Measurements from ENCODE around the gene FABP6.

FABP6 gene, protein sequence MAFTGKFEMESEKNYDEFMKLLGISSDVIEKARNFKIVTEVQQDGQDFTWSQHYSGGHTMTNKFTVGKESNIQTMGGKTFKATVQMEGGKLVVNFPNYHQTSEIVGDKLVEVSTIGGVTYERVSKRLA

DNA sequence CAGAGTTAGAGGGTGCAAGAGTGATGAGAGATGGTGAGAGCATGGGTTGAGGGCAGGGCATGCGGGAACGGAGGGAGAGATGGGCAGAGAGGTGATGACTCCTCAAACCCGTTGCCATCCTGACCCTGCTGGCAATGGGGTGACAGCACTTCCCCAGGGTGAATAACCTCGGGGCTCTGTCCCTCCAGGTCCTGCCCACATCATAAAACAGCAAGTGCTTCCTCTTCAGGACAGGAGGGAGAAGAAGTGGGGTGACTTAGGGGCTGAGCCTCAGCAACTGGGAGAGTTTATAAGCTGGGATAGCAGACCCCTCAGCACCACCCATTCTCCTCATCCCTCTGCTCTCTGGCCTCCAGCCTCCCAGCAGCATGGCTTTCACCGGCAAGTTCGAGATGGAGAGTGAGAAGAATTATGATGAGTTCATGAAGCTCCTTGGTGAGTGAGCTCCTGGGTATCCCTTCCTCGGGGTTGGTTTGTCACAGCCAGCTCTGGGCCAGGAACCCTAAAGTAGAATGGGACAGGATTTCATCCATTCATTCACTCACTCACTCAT, at the start of gene FABP6:
TSS of gene FABP6 (plus strand) at position 317 of the 553 bp plus-strand sequence. CDS start at position 369, 52 bp downstream.
- no peaks in the 10 kb centered on the region for H3K36me3 ChIP-seq (ENCODE audit: control insufficient read depth in 5 of 5, insufficient read depth in 5 of 5, low read length in 5 of 5)
- no peak within 1 kb of the TSS for H3K4me3 ChIP-seq (ENCODE audit: low read depth in 1 of 5, low read length in 5 of 5)
- H3K9ac ChIP-seq (ENCODE audit: low read length in 5 of 5) = no peak within 1 kb of the TSS
- H3K27ac ChIP-seq (ENCODE audit: low read depth, low read length) = no peak within 1 kb of the TSS
- peaks cover 0 to 7% (median 0%) of the 10 kb centered on the region in 5 donors for H3K4me1 ChIP-seq (ENCODE audit: control insufficient read depth in 5 of 5, insufficient read depth in 5 of 5, low read length in 5 of 5)
- H3K9me3 ChIP-seq (ENCODE audit: control insufficient read depth in 5 of 5, low read length in 5 of 5) = no peaks in the 10 kb centered on the region
- peaks cover 0 to 2% (median 0%) of the 10 kb centered on the region in 5 donors for H3K27me3 ChIP-seq (ENCODE audit: control insufficient read depth in 5 of 5, insufficient read depth in 4 of 5, low read length in 5 of 5)

DNA sequence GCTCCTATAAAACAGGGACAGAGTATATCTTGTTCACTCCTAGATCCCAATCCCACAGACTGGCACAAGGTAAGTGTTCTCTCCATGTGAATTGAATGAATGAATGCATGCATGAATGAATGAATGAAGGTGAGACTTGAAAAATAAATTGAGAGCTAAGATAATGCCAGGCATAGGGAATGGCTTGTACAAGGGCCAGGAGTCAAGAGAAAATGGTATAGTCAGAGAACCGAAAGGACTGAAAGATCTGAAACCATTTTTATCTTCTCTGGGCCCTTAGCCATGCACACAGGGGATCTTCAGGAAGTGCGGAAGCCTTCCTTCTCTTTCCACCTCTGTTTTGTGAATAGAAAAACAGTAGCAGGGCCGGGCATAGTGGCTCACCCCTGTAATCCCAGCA, 48.4 kb upstream of the FABP6 start:
- Histone ChIP-seq H3K4me1 (ENCODE audit: control insufficient read depth in 5 of 5, insufficient read depth in 5 of 5, low read length in 5 of 5) (peaks cover 0 to 4% (median 0%) of the 10 kb centered on the region in 5 donors), H3K9me3 (ENCODE audit: control insufficient read depth in 5 of 5, low read length in 5 of 5) (no peaks in the 10 kb centered on the region), H3K27ac (ENCODE audit: low read depth, low read length) (no peak overlapping the region), H3K36me3 (ENCODE audit: control insufficient read depth in 5 of 5, insufficient read depth in 5 of 5, low read length in 5 of 5) (no peaks in the 10 kb centered on the region), H3K9ac (ENCODE audit: low read length in 5 of 5) (no peak overlapping the region), H3K4me3 (ENCODE audit: low read depth in 1 of 5, low read length in 5 of 5) (no peak overlapping the region), H3K27me3 (ENCODE audit: control insufficient read depth in 5 of 5, insufficient read depth in 4 of 5, low read length in 5 of 5) (no peaks in the 10 kb centered on the region)

DNA sequence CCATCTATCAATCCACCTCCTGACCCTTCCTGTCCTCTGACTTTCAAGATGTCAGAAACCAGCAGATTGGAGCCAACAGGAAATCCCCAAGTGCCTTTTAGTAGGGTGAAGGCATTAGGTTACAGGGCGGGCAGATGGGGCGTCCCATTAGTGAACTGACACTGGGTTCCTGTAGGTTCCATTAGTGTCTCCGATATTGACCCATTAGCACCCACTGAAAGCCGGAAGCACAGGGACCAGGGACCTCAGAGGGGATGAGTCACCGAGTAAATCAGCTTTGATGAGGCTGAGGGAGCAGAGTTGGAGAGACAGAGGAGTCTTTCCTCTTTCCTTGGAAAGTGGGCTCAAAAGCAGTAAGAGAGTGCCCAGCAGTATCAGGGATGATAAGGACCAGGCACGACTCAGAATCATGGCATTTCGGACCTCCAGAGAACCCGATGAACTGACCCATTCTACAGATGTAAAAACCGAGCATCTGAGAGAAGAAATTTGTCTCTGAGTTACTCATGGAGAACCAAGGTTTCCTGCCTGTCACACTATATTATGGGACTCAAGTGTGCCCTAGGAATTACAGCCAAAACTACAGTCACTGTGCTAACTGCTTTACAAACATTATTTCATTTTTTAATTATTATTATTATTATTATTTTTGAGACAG, 47.2 kb upstream of the FABP6 start:
- H3K9me3 ChIP-seq (ENCODE audit: control insufficient read depth in 5 of 5, low read length in 5 of 5) = no peaks in the 10 kb centered on the region
- H3K36me3 ChIP-seq (ENCODE audit: control insufficient read depth in 5 of 5, insufficient read depth in 5 of 5, low read length in 5 of 5) = no peaks in the 10 kb centered on the region
- no peak overlapping the region for H3K27ac ChIP-seq (ENCODE audit: low read depth, low read length)
- H3K4me1 ChIP-seq (ENCODE audit: control insufficient read depth in 5 of 5, insufficient read depth in 5 of 5, low read length in 5 of 5) = peaks cover 0 to 4% (median 0%) of the 10 kb centered on the region in 5 donors
- H3K4me3 ChIP-seq (ENCODE audit: low read depth in 1 of 5, low read length in 5 of 5) = no peak overlapping the region
- no peaks in the 10 kb centered on the region for H3K27me3 ChIP-seq (ENCODE audit: control insufficient read depth in 5 of 5, insufficient read depth in 4 of 5, low read length in 5 of 5)
- no peak overlapping the region for H3K9ac ChIP-seq (ENCODE audit: low read length in 5 of 5)

DNA sequence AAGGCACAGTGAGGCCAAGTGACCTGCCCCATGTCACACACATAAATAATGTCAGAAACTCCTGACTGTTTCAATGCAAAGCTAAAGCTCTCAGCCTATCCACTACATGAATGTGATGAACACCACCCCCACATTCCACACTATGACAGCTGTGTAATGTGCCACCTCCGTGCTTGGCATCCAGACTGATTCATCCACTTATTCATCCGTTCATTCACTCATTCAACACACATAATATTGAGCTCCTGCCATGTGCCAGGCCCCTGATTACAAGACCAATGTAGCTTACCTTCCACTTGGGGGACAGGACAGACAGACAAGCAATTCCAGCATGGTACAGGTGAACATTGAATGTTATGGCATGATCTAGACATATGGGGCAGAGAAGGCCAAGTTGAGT, 46.2 kb upstream of the FABP6 start:
- H3K9ac ChIP-seq (ENCODE audit: low read length in 5 of 5) = no peak overlapping the region
- no peaks in the 10 kb centered on the region for H3K9me3 ChIP-seq (ENCODE audit: control insufficient read depth in 5 of 5, low read length in 5 of 5)
- no peak overlapping the region for H3K27ac ChIP-seq (ENCODE audit: low read depth, low read length)
- no peaks in the 10 kb centered on the region for H3K27me3 ChIP-seq (ENCODE audit: control insufficient read depth in 5 of 5, insufficient read depth in 4 of 5, low read length in 5 of 5)
- H3K4me1 ChIP-seq (ENCODE audit: control insufficient read depth in 5 of 5, insufficient read depth in 5 of 5, low read length in 5 of 5) = peaks cover 0 to 4% (median 2%) of the 10 kb centered on the region in 5 donors
- no peaks in the 10 kb centered on the region for H3K36me3 ChIP-seq (ENCODE audit: control insufficient read depth in 5 of 5, insufficient read depth in 5 of 5, low read length in 5 of 5)
- no peak overlapping the region for H3K4me3 ChIP-seq (ENCODE audit: low read depth in 1 of 5, low read length in 5 of 5)

DNA sequence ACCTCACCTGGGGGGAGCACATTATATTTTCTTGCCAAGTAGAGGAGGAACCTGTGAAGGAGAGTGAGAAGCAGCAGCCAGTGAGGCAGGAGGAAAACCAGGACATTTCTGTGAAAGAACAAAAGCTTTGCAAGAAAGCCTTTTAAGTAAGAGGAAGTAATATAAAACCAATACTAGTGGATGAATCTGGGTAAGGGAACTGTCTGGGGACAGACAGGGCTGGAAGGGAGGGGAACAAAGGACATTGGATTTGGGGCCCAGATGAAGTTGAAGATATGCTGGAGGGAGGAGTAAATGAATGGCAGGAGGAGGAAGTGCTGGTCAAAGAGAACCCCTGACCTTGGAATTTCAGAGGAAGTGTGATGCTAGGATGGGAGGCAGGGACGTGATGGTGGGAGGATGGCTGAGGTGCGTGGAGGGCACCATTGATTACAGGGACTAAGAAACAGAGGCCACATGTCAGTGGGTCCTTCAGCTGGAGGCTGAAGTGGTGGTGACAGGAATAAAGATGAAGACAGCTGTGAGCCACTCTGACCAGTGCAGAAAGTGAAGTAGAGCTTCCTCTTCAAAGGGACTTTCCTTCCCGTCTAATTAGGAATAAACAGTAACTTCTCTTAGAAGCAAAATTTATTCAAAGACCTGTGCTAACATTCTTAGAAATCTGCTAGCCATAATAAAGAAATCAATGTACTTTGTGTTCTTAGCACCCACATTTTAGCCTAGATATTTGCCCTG, 43.5 kb upstream of the FABP6 start:
- H3K27ac ChIP-seq (ENCODE audit: low read depth, low read length) = no peak overlapping the region
- H3K27me3 ChIP-seq (ENCODE audit: control insufficient read depth in 5 of 5, insufficient read depth in 4 of 5, low read length in 5 of 5) = no peaks in the 10 kb centered on the region
- H3K9ac ChIP-seq (ENCODE audit: low read length in 5 of 5) = no peak overlapping the region
- H3K4me3 ChIP-seq (ENCODE audit: low read depth in 1 of 5, low read length in 5 of 5) = no peak overlapping the region
- no peaks in the 10 kb centered on the region for H3K36me3 ChIP-seq (ENCODE audit: control insufficient read depth in 5 of 5, insufficient read depth in 5 of 5, low read length in 5 of 5)
- no peaks in the 10 kb centered on the region for H3K9me3 ChIP-seq (ENCODE audit: control insufficient read depth in 5 of 5, low read length in 5 of 5)
- peaks cover 0 to 11% (median 10%) of the 10 kb centered on the region in 5 donors for H3K4me1 ChIP-seq (ENCODE audit: control insufficient read depth in 5 of 5, insufficient read depth in 5 of 5, low read length in 5 of 5)

DNA sequence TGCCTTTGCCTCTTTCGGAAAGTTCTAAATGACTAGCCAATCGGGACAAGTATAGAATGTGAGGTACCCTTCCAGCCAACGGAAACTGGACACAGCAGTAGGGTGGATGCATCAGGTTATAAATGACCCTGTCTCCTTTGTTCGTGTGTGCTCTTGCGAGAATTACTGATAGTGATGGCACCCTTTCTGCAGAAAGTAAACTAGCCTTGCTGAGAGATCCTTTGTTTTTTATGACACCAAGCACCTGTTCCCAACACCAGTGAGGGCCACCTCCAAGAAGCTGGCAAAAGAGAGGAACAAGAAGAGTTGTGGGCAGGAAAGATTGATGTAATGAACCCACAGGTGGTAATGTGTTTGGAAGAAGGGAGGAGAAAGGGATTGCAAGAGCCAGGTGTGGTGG, 42.8 kb upstream of the FABP6 start:
- H3K4me1 ChIP-seq (ENCODE audit: control insufficient read depth in 5 of 5, insufficient read depth in 5 of 5, low read length in 5 of 5) = peaks cover 0 to 11% (median 10%) of the 10 kb centered on the region in 5 donors
- no peak overlapping the region for H3K9ac ChIP-seq (ENCODE audit: low read length in 5 of 5)
- H3K36me3 ChIP-seq (ENCODE audit: control insufficient read depth in 5 of 5, insufficient read depth in 5 of 5, low read length in 5 of 5) = no peaks in the 10 kb centered on the region
- no peak overlapping the region for H3K27ac ChIP-seq (ENCODE audit: low read depth, low read length)
- H3K9me3 ChIP-seq (ENCODE audit: control insufficient read depth in 5 of 5, low read length in 5 of 5) = no peaks in the 10 kb centered on the region
- no peak overlapping the region for H3K4me3 ChIP-seq (ENCODE audit: low read depth in 1 of 5, low read length in 5 of 5)
- H3K27me3 ChIP-seq (ENCODE audit: control insufficient read depth in 5 of 5, insufficient read depth in 4 of 5, low read length in 5 of 5) = no peaks in the 10 kb centered on the region

DNA sequence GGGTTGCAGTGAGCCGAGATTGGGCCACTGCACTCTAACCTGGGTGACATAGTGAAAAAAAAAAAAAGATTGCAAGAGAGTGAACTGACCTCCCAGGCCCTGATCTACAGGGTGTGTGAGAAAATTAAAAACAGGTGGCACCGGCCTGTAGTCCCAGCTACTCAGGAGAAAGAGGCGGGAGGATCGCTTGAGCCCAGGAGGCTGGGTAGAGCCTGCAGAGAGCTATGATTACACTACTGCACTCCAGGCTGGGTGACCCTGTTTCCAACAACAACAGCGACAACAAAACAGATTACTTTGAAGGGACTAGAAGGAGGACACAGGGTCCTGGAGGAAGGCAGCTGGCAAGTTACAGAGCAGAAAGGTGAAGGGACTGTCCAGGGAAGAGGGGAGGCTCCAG, 42.2 kb upstream of the FABP6 start:
- H3K27me3 ChIP-seq (ENCODE audit: control insufficient read depth in 5 of 5, insufficient read depth in 4 of 5, low read length in 5 of 5) = no peaks in the 10 kb centered on the region
- H3K4me3 ChIP-seq (ENCODE audit: low read depth in 1 of 5, low read length in 5 of 5) = no peak overlapping the region
- H3K36me3 ChIP-seq (ENCODE audit: control insufficient read depth in 5 of 5, insufficient read depth in 5 of 5, low read length in 5 of 5) = no peaks in the 10 kb centered on the region
- no peaks in the 10 kb centered on the region for H3K9me3 ChIP-seq (ENCODE audit: control insufficient read depth in 5 of 5, low read length in 5 of 5)
- no peak overlapping the region for H3K27ac ChIP-seq (ENCODE audit: low read depth, low read length)
- no peak overlapping the region for H3K9ac ChIP-seq (ENCODE audit: low read length in 5 of 5)
- peaks cover 0 to 11% (median 10%) of the 10 kb centered on the region in 5 donors for H3K4me1 ChIP-seq (ENCODE audit: control insufficient read depth in 5 of 5, insufficient read depth in 5 of 5, low read length in 5 of 5)

DNA sequence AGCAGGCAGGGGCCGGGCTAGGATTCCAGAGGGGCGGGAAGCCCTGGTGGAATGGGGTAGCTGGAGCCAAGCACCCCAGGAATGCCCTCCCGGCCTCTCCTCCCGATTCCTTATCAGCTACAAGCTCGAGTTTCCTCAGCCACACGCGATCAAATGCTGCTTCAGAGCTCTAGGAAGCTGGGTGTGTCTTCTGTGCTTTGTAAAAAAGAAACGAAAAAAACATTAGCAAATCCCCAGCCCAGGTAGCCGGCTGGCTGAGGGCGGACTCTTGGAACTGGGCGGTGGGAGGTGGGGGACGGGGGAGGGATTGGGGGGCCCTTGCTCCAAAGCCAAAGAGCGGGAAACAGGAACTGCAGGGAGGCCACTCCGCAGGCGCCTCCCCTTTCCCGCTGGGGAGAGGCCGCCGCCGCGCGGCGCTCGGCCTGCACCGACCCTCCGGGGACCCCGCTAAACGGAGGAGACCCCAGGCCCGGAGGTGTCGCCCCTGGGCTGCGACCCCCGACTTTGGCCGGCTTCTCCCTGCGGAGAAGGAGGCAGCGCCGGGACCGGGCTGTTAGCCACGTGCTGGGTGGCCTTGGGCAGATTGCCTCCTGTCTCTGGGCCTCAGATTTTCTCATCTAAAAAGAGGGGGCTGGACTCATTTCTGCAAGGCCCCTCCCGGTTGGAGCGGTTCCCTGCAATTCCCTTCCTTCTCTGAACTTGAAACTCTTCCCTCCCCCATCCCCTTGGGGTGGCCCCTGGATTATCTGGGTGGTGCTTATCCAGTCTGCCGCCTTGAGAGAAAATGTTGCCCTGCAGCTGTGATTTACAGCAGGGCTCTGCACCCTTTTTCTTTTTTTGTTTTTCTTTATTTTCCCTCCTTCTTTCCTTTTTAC, 40.9 kb upstream of the FABP6 start:
- Histone ChIP-seq H3K36me3 (ENCODE audit: control insufficient read depth in 5 of 5, insufficient read depth in 5 of 5, low read length in 5 of 5) (no peaks in the 10 kb centered on the region), H3K9ac (ENCODE audit: low read length in 5 of 5) (peak overlapping the region; percentile 26 to 79 (median 70)), H3K4me1 (ENCODE audit: control insufficient read depth in 5 of 5, insufficient read depth in 5 of 5, low read length in 5 of 5) (peaks cover 0 to 11% (median 10%) of the 10 kb centered on the region in 5 donors), H3K27me3 (ENCODE audit: control insufficient read depth in 5 of 5, insufficient read depth in 4 of 5, low read length in 5 of 5) (no peaks in the 10 kb centered on the region), H3K4me3 (ENCODE audit: low read depth in 1 of 5, low read length in 5 of 5) (peak overlapping the region; percentile 55 to 74 (median 67)), H3K9me3 (ENCODE audit: control insufficient read depth in 5 of 5, low read length in 5 of 5) (no peaks in the 10 kb centered on the region), H3K27ac (ENCODE audit: low read depth, low read length) (no peak overlapping the region)

DNA sequence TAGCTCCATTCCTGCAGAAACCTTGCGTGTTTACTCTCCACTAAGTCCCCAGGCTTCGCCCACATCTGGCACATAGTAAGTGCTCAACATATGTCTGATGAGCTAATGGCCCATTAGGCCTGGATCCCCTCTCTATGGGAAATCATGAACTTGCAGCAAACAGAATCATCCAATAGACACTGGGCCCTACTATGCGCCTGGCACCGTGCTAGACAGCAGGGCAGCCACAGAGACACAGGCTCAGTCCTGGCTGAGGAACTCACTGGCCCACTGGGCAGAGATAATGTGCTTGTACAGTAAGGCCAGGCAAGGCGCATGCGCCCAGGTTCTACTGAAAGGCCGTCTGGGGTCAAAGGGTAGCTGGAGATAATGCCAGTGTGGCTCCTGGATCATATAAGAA, 36.9 kb upstream of the FABP6 start:
- Histone ChIP-seq H3K9me3 (ENCODE audit: control insufficient read depth in 5 of 5, low read length in 5 of 5) (no peaks in the 10 kb centered on the region), H3K9ac (ENCODE audit: low read length in 5 of 5) (no peak overlapping the region), H3K27me3 (ENCODE audit: control insufficient read depth in 5 of 5, insufficient read depth in 4 of 5, low read length in 5 of 5) (peaks cover 0 to 4% (median 0%) of the 10 kb centered on the region in 5 donors), H3K4me3 (ENCODE audit: low read depth in 1 of 5, low read length in 5 of 5) (no peak overlapping the region), H3K4me1 (ENCODE audit: control insufficient read depth in 5 of 5, insufficient read depth in 5 of 5, low read length in 5 of 5) (peaks cover 0 to 10% (median 10%) of the 10 kb centered on the region in 5 donors), H3K27ac (ENCODE audit: low read depth, low read length) (no peak overlapping the region), H3K36me3 (ENCODE audit: control insufficient read depth in 5 of 5, insufficient read depth in 5 of 5, low read length in 5 of 5) (no peaks in the 10 kb centered on the region)
